Measurements from ENCODE around the gene UNC119.

DNA sequence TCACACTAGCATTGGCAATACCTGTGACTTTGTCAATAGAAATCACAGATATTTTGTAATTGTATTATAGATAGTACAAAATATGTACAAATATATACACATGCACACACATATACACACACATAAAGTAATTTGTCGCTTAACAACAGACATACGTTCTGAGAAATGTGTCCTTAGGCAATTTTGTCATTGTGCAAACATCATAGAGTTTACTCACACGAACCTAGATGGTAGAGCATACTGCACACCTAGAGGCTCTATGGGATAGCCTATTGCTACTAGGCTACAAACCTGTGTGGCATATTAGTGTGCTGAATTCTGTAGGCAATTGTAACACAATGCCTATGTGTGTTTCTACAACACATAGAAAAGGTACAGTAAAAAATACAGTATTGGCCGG, 11.0 kb downstream of the UNC119 start:
- TF ChIP-seq, protein P1, sequence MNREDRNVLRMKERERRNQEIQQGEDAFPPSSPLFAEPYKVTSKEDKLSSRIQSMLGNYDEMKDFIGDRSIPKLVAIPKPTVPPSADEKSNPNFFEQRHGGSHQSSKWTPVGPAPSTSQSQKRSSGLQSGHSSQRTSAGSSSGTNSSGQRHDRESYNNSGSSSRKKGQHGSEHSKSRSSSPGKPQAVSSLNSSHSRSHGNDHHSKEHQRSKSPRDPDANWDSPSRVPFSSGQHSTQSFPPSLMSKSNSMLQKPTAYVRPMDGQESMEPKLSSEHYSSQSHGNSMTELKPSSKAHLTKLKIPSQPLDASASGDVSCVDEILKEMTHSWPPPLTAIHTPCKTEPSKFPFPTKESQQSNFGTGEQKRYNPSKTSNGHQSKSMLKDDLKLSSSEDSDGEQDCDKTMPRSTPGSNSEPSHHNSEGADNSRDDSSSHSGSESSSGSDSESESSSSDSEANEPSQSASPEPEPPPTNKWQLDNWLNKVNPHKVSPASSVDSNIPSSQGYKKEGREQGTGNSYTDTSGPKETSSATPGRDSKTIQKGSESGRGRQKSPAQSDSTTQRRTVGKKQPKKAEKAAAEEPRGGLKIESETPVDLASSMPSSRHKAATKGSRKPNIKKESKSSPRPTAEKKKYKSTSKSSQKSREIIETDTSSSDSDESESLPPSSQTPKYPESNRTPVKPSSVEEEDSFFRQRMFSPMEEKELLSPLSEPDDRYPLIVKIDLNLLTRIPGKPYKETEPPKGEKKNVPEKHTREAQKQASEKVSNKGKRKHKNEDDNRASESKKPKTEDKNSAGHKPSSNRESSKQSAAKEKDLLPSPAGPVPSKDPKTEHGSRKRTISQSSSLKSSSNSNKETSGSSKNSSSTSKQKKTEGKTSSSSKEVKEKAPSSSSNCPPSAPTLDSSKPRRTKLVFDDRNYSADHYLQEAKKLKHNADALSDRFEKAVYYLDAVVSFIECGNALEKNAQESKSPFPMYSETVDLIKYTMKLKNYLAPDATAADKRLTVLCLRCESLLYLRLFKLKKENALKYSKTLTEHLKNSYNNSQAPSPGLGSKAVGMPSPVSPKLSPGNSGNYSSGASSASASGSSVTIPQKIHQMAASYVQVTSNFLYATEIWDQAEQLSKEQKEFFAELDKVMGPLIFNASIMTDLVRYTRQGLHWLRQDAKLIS (CRISPR knock-in tag; IDR thresholded peaks at IDR 0.05), result no peak
- no peak for TF ChIP-seq ZBTB21 (CRISPR knock-in tag; IDR thresholded peaks at IDR 0.05)
- TF ChIP-seq CEBPG (CRISPR knock-in tag; IDR thresholded peaks at IDR 0.05), result no peak
- TF ChIP-seq POLR2A (IDR thresholded peaks at IDR 0.05; ENCODE audit: insufficient read depth in 1 of 2, low read depth in 2 of 2, low read length in 2 of 2), result no peak
